ENCODE results near the gene NALCN.

Gene NALCN

GRCh38 chr13:101116341-101116740 lies 300.0 kb downstream of the NALCN start:
- no peak for DNase-seq (ENCODE audit: low spot score)
- no peak for TF ChIP-seq CTCF (conservative IDR thresholded peaks at IDR 0.05; ENCODE audit: low read depth)
- ChIA-PET POLR2A (ENCODE audit: low non-redundant PET) (no interaction called here), CTCF (interaction anchor here (0.6 to 1.0 kb wide), 3 partner anchors 15 to 706 kb away, joined by 3 to 4 read pairs (median 3); no protein-coding TSS in a partner anchor)
- no peak overlapping the region for H3K27ac ChIP-seq

GRCh38 chr13:101115762-101116171 lies 300.5 kb downstream of the NALCN start:
- DNase-seq (ENCODE audit: low spot score) = no peak
- H3K27ac ChIP-seq = no peak overlapping the region
- TF ChIP-seq CTCF (conservative IDR thresholded peaks at IDR 0.05; ENCODE audit: low read depth) = no peak
- ChIA-PET CTCF (interaction anchor here (1.0 kb wide), 1 partner anchor 14 kb away, joined by 3 read pairs; no protein-coding TSS in a partner anchor), POLR2A (ENCODE audit: low non-redundant PET) (no interaction called here)

- no peak for DNase-seq (ENCODE audit: low spot score)
- CTCF ChIA-PET = interaction anchor here (0.6 to 1.2 kb wide), 2 partner anchors 24 to 455 kb away, joined by 3 to 4 read pairs; no protein-coding TSS in a partner anchor
- TF ChIP-seq CTCF (conservative IDR thresholded peaks at IDR 0.05; ENCODE audit: low read depth) = no peak
These were observed 304.4 kb downstream of the NALCN start for GRCh38 chr13:101111894-101112293.

GRCh38 chr13:101109005-101109404 lies 307.3 kb downstream of the NALCN start:
- H3K27ac ChIP-seq = no peak overlapping the region
- POLR2A ChIA-PET (ENCODE audit: low non-redundant PET) = no interaction called here
- TF ChIP-seq CTCF (conservative IDR thresholded peaks at IDR 0.05; ENCODE audit: low read depth) = no peak
- CTCF ChIA-PET = interaction anchor here (0.6 to 1.2 kb wide), 3 partner anchors 19 to 732 kb away, joined by 3 to 4 read pairs (median 3); no protein-coding TSS in a partner anchor
- no peak for DNase-seq (ENCODE audit: low spot score)

More at GRCh38 chr13:101111894-101112293, 304.4 kb downstream of the NALCN start:
- POLR2A ChIA-PET (ENCODE audit: low non-redundant PET) = no interaction called here
- H3K27ac ChIP-seq = no peak overlapping the region

- DNase-seq (ENCODE audit: low spot score) = no peak
- ChIA-PET POLR2A (ENCODE audit: low non-redundant PET) (interaction anchor here (0.6 kb wide), 1 partner anchor 11 kb away, joined by 3 read pairs; no protein-coding TSS in a partner anchor), CTCF (interaction anchor here (0.8 kb wide), 1 partner anchor 777 kb away, joined by 3 read pairs; no protein-coding TSS in a partner anchor)
- no peak overlapping the region for H3K27ac ChIP-seq
- no peak for TF ChIP-seq CTCF (conservative IDR thresholded peaks at IDR 0.05; ENCODE audit: low read depth)
These were observed 317.4 kb downstream of the NALCN start for GRCh38 chr13:101098873-101099272.

- TF ChIP-seq CTCF (conservative IDR thresholded peaks at IDR 0.05; ENCODE audit: low read depth) = no peak
- POLR2A ChIA-PET (ENCODE audit: low non-redundant PET) = no interaction called here
- CTCF ChIA-PET = no interaction called here
- DNase-seq (ENCODE audit: low spot score) = peak; percentile 5
- H3K27ac ChIP-seq = no peak overlapping the region
These were observed 323.3 kb downstream of the NALCN start for GRCh38 chr13:101092985-101093384.

All from RWPE1 (cell line).